HEK293 (cell line): Measurements from ENCODE around the gene CLDND1.

Experiments used
- KLF1 ChIP-seq: fragments of 450-650 bp; formaldehyde crosslinking; IDR thresholded peaks from 2 replicates; pipeline ENCODE4 v1.5.1; 2016; ENCODE audit warnings: missing biosample characterization, missing genetic modification characterization
- KLF16 ChIP-seq: fragments of 450-650 bp; formaldehyde crosslinking; IDR thresholded peaks from 2 replicates; pipeline ENCODE4 v1.5.1; 2017; ENCODE audit warnings: missing biosample characterization, missing genetic modification characterization
- KLF7 ChIP-seq: fragments of 450-650 bp; formaldehyde crosslinking; IDR thresholded peaks from 2 replicates; pipeline ENCODE4 v1.5.1; 2016; ENCODE audit warnings: missing biosample characterization, missing genetic modification characterization, borderline replicate concordance
- KLF8 ChIP-seq: fragments of 450-650 bp; formaldehyde crosslinking; IDR thresholded peaks from 2 replicates; pipeline ENCODE4 v1.5.1; 2016; ENCODE audit warnings: missing biosample characterization, missing genetic modification characterization
- MEIS1 ChIP-seq: sonication (generic); formaldehyde crosslinking; IDR thresholded peaks from 2 replicates; pipeline ENCODE4 v1.8.1; 2022; ENCODE audit warnings: missing genetic modification reagents, mild to moderate bottlenecking, borderline replicate concordance
- PRDM1 ChIP-seq: fragments of 450-650 bp; formaldehyde crosslinking; IDR thresholded peaks from 2 replicates; pipeline ENCODE4; 2016; ENCODE audit warnings: missing biosample characterization, missing genetic modification characterization
- SETDB1 ChIP-seq: IDR thresholded peaks from one replicate; pipeline ENCODE4 v1.6.1; 2017; ENCODE audit warnings: mild to moderate bottlenecking, low read length, moderate library complexity, mixed read lengths; ENCODE audit not compliant: insufficient read length
- TCF7L2 ChIP-seq: IDR thresholded peaks from 2 replicates; pipeline ENCODE4 v1.6.1; 2011; ENCODE audit warnings: low read depth, mild to moderate bottlenecking, inconsistent platforms, low read length, moderate library complexity, borderline replicate concordance
- ZBTB10 ChIP-seq: fragments of 450-650 bp; formaldehyde crosslinking; IDR thresholded peaks from 2 replicates; pipeline ENCODE4 v1.5.1; 2016; ENCODE audit warnings: missing biosample characterization, missing genetic modification characterization
- ZBTB6 ChIP-seq: fragments of 450-650 bp; formaldehyde crosslinking; IDR thresholded peaks from 2 replicates; pipeline ENCODE4 v1.5.1; 2017; ENCODE audit warnings: missing biosample characterization, missing genetic modification characterization
- ZBTB8A ChIP-seq: fragments of 450-650 bp; formaldehyde crosslinking; IDR thresholded peaks from 2 replicates; pipeline ENCODE4 v1.5.1; 2016; ENCODE audit warnings: missing biosample characterization, missing genetic modification characterization
- ZNF10 ChIP-seq: fragments of 450-650 bp; formaldehyde crosslinking; IDR thresholded peaks from 2 replicates; pipeline ENCODE4 v1.5.1; 2017; ENCODE audit warnings: missing biosample characterization, missing genetic modification characterization
- ZNF112 ChIP-seq: fragments of 450-650 bp; formaldehyde crosslinking; IDR thresholded peaks from 2 replicates; pipeline ENCODE4 v1.5.0; 2017; ENCODE audit warnings: missing biosample characterization, missing genetic modification characterization
- ZNF146 ChIP-seq: fragments of 450-650 bp; formaldehyde crosslinking; IDR thresholded peaks from 2 replicates; pipeline ENCODE4 v1.5.1; 2016; ENCODE audit warnings: missing biosample characterization, missing genetic modification characterization
- ZNF169 ChIP-seq: fragments of 450-650 bp; formaldehyde crosslinking; IDR thresholded peaks from 2 replicates; pipeline ENCODE4 v1.5.1; 2016; ENCODE audit warnings: missing biosample characterization, missing genetic modification characterization
- ZNF19 ChIP-seq: fragments of 450-650 bp; formaldehyde crosslinking; IDR thresholded peaks from 2 replicates; pipeline ENCODE4; 2016; ENCODE audit warnings: missing biosample characterization, missing genetic modification characterization, low read depth
- ZNF2 ChIP-seq: fragments of 450-650 bp; formaldehyde crosslinking; IDR thresholded peaks from 2 replicates; pipeline ENCODE4 v1.5.1; 2016; ENCODE audit warnings: missing biosample characterization, missing genetic modification characterization
- ZNF221 ChIP-seq: fragments of 450-650 bp; formaldehyde crosslinking; IDR thresholded peaks from 2 replicates; pipeline ENCODE4 v1.5.1; 2017; ENCODE audit warnings: missing biosample characterization, missing genetic modification characterization, borderline replicate concordance
- ZNF223 ChIP-seq: fragments of 450-650 bp; formaldehyde crosslinking; IDR thresholded peaks from 2 replicates; pipeline ENCODE4 v1.5.1; 2016; ENCODE audit warnings: missing biosample characterization, missing genetic modification characterization
- ZNF248 ChIP-seq: fragments of 450-650 bp; formaldehyde crosslinking; IDR thresholded peaks from 2 replicates; pipeline ENCODE4 v1.5.1; 2017; ENCODE audit warnings: missing biosample characterization, missing genetic modification characterization
- ZNF280C ChIP-seq: fragments of 450-650 bp; formaldehyde crosslinking; IDR thresholded peaks from 2 replicates; pipeline ENCODE4 v1.5.1; 2016; ENCODE audit warnings: missing biosample characterization, missing genetic modification characterization
- ZNF292 ChIP-seq: fragments of 450-650 bp; formaldehyde crosslinking; IDR thresholded peaks from 2 replicates; pipeline ENCODE4 v1.5.1; 2016; ENCODE audit warnings: low read depth, missing biosample characterization, missing genetic modification characterization, borderline replicate concordance
- ZNF311 ChIP-seq: fragments of 450-650 bp; formaldehyde crosslinking; IDR thresholded peaks from 2 replicates; pipeline ENCODE4 v1.5.1; 2017; ENCODE audit warnings: missing biosample characterization, missing genetic modification characterization, borderline replicate concordance
- ZNF350 ChIP-seq: fragments of 450-650 bp; formaldehyde crosslinking; IDR thresholded peaks from 2 replicates; pipeline ENCODE4 v1.5.0; 2017; ENCODE audit warnings: missing biosample characterization, mild to moderate bottlenecking, missing genetic modification characterization
- ZNF354C ChIP-seq: fragments of 450-650 bp; formaldehyde crosslinking; IDR thresholded peaks from 2 replicates; pipeline ENCODE4 v1.5.1; 2016; ENCODE audit warnings: missing biosample characterization, missing genetic modification characterization, low read depth, borderline replicate concordance
- ZNF37A ChIP-seq: fragments of 450-650 bp; IDR thresholded peaks from 2 replicates; pipeline ENCODE4 v1.5.1; 2018; ENCODE audit warnings: missing biosample characterization, missing genetic modification characterization
- ZNF423 ChIP-seq: fragments of 450-650 bp; formaldehyde crosslinking; IDR thresholded peaks from 2 replicates; pipeline ENCODE4 v1.5.1; 2016; ENCODE audit warnings: missing biosample characterization, missing genetic modification characterization
- ZNF473 ChIP-seq: fragments of 450-650 bp; formaldehyde crosslinking; IDR thresholded peaks from 2 replicates; pipeline ENCODE4 v1.5.1; 2017; ENCODE audit warnings: missing biosample characterization, missing genetic modification characterization
- ZNF501 ChIP-seq: fragments of 450-650 bp; formaldehyde crosslinking; IDR thresholded peaks from 2 replicates; pipeline ENCODE4 v1.5.1; 2016; ENCODE audit warnings: missing biosample characterization, missing genetic modification characterization
- ZNF558 ChIP-seq: fragments of 450-650 bp; formaldehyde crosslinking; IDR thresholded peaks from 2 replicates; pipeline ENCODE4 v1.5.1; 2016; ENCODE audit warnings: missing biosample characterization, missing genetic modification characterization
- ZNF580 ChIP-seq: fragments of 450-650 bp; formaldehyde crosslinking; IDR thresholded peaks from 2 replicates; pipeline ENCODE4 v1.5.1; 2016; ENCODE audit warnings: missing biosample characterization, missing genetic modification characterization
- ZNF623 ChIP-seq: fragments of 450-650 bp; formaldehyde crosslinking; IDR thresholded peaks from 2 replicates; pipeline ENCODE4 v1.5.1; 2016; ENCODE audit warnings: missing biosample characterization, missing genetic modification characterization
- ZNF629 ChIP-seq: fragments of 450-650 bp; formaldehyde crosslinking; IDR thresholded peaks from 2 replicates; pipeline ENCODE4 v1.5.1; 2017; ENCODE audit warnings: missing biosample characterization, missing genetic modification characterization
- ZNF692 ChIP-seq: fragments of 450-650 bp; formaldehyde crosslinking; IDR thresholded peaks from 2 replicates; pipeline ENCODE4 v1.5.1; 2016; ENCODE audit warnings: missing biosample characterization, missing genetic modification characterization
- ZNF701 ChIP-seq: fragments of 450-650 bp; formaldehyde crosslinking; IDR thresholded peaks from 2 replicates; pipeline ENCODE4 v1.5.1; 2016; ENCODE audit warnings: missing biosample characterization, missing genetic modification characterization
- ZSCAN23 ChIP-seq: fragments of 450-650 bp; formaldehyde crosslinking; IDR thresholded peaks from 2 replicates; pipeline ENCODE4 v1.5.1; 2016; ENCODE audit warnings: missing biosample characterization, missing genetic modification characterization

Gene CLDND1

GRCh38 chr3:98500019-98500418 lies 22.7 kb downstream of the CLDND1 start (continued):
- TF ChIP-seq ZNF354C (tag by site-specific recombination) (no peak), ZSCAN23 (tag by site-specific recombination) (0 out of 2 replicates have a peak, but pooled peaks have one; percentile 79), KLF1 (tag by site-specific recombination) (no peak), ZBTB10 (no peak), ZNF350 (no peak), ZNF169 (tag by site-specific recombination) (no peak), ZNF146 (tag by site-specific recombination) (0 out of 2 replicates have a peak, but pooled peaks have one; percentile 20), ZNF221 (no peak), ZNF692 (tag by site-specific recombination) (no peak; the same call in 1 of the 2 replicates), ZNF473 (tag by site-specific recombination) (no peak), KLF7 (tag by site-specific recombination) (no peak), KLF16 (tag by site-specific recombination) (no peak), ZNF629 (tag by site-specific recombination) (peak; percentile 93), ZNF580 (tag by site-specific recombination) (peak; percentile 66; the same call in 1 of the 2 replicates), ZNF223 (tag by site-specific recombination) (no peak), ZNF19 (tag by site-specific recombination) (no peak), ZNF112 (tag by site-specific recombination) (no peak), ZNF248 (no peak), MEIS1 (CRISPR knock-in tag) (peak; percentile 45; the same call in 1 of the 2 replicates), KLF8 (tag by site-specific recombination) (peak; percentile 41; the same call in 1 of the 2 replicates), ZNF501 (tag by site-specific recombination) (0 out of 2 replicates have a peak, but pooled peaks have one; percentile 35), ZNF292 (tag by site-specific recombination) (no peak), ZNF2 (peak; percentile 67; the same call in 1 of the 2 replicates), ZBTB8A (tag by site-specific recombination) (no peak), PRDM1 (tag by site-specific recombination) (no peak), ZNF623 (no peak), ZNF423 (tag by site-specific recombination) (no peak), ZNF280C (no peak), ZNF37A (no peak), ZNF311 (tag by site-specific recombination) (no peak), ZNF10 (tag by site-specific recombination) (peak; percentile 74; the same call in 1 of the 2 replicates), SETDB1 (no peak), ZBTB6 (tag by site-specific recombination) (no peak), ZNF558 (tag by site-specific recombination) (0 out of 2 replicates have a peak, but pooled peaks have one; percentile 32), ZNF701 (tag by site-specific recombination) (no peak), TCF7L2 (no peak)
